GM19395 (cell line): ENCODE results near the gene MAP3K14.

Experiments
- ATAC-seq: cut with Tn5 transposase; IDR thresholded peaks from one replicate; pipeline ENCODE4 v1.9.1; 2021; ENCODE audit warnings: mild to moderate bottlenecking, moderate library complexity; ENCODE audit not compliant: unreplicated experiment

The MAP3K14 gene

GRCh38 chr17:45225051-45225700 lies 91.6 kb downstream of the MAP3K14 start:
- no peak for ATAC-seq

DNA sequence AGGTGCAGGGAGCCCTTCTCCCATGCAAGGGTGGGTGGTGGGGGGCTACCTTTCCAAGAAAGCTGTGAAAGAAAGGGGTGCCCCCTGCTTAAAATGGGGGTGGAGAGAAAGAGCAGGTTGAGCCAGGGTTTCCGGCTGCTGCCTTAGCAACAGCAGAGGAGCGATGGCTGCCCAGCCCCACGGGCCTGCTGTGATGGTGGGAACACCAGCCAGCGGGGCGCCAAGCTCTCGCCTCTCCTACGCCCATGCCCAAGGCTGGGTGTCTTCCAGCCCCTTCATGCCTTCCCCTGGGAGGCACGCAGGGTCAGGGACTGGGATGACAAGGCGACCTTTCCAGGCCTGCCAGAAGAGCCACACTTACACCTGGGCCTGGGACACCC lies 92.2 kb downstream of the MAP3K14 start:
- no peak for ATAC-seq

DNA sequence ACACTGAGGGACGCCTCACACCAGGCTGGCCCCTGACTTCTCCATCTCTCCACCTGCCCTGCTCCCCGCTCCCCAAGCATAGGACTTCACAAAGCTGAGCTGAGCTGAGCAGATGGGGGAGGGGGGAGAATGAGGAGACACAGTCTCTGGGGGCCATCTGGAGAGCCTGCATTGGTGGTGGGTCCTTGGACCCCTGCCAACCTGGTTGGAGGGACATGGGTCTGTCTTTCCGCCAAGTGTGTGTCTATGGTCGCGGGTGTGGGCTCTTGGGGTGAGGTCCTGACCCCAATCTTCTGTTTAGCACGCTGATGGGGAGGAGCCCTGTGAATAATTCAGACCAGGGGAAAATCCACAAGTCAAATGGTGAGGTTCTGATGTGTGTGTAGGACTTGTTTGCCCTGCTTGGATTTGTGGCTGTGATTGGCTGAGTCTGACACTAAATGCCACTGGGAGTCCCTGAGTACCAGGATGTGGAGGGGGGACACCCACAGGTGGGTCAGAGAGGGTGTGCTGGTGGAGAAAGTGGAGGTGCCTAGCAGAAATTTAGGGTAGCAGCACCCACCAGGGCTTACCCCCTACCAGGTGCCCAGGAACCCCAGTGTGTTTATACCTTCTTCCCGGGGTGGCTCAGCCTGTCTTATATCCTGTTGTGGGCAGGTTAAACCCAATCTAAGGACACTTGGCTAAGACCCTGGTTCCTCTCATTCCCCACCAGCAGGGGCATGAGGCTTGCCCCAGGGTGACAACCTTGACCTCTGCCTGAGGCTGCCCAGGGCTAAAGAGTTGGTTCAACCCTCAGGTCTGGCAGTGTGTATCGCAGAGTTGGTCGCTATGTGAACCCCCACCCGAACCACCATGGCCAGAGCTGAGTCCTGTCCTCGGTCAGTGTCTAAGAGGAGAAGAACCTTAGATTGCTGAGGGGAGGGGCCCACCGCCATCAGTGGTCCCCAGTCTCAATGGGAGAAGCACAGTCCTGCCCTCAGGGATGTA lies 93.0 kb downstream of the MAP3K14 start:
- ATAC-seq, result no peak

- no peak for ATAC-seq
These were observed 93.8 kb downstream of the MAP3K14 start for GRCh38 chr17:45222996-45223538.

- no peak for ATAC-seq
These were observed 94.4 kb downstream of the MAP3K14 start for GRCh38 chr17:45222289-45222995.

DNA sequence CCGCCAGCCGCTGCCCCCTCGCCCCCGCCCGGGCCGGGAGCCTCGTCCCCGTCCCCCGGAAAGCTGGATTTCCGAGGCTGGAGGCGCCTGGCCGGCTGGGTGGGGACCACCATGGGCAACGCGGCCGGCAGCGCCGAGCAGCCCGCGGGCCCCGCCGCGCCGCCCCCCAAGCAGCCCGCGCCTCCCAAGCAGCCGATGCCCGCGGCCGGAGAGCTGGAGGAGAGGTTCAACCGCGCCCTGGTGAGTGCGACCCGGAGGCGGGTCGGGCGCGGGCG lies 94.9 kb downstream of the MAP3K14 start:
- ATAC-seq, result no peak

- no peak for ATAC-seq
These were observed 95.5 kb downstream of the MAP3K14 start, which contains the start of gene FMNL1 for GRCh38 chr17:45221081-45222013. Gene FMNL1 (plus strand): TSS chr17:45221885. CDS start chr17:45222125, 240 bp downstream.

GRCh38 chr17:45220079-45220478 lies 96.7 kb downstream of the MAP3K14 start:
- ATAC-seq, result no peak

- no peak for ATAC-seq
These were observed 97.7 kb downstream of the MAP3K14 start for GRCh38 chr17:45218895-45219661.
